HepG2 (cell line): ENCODE measurements around the gene NTSR2. TPM values are rescaled to one million over a fixed set of nuclear protein-coding genes. Genes with fewer than 3 reads are reported as not detected.

ENCODE experiments used
- ATAD3A ChIP-seq: sonication (generic); formaldehyde crosslinking; IDR thresholded peaks from 2 replicates; pipeline ENCODE4 v1.4.0; 2020; ENCODE audit warnings: missing genetic modification reagents
- CEBPZ ChIP-seq: IDR thresholded peaks from 2 replicates; pipeline ENCODE4 v1.6.1; 2012; ENCODE audit warnings: low read length, improper control_type of control experiment
- CHCHD3 ChIP-seq: sonication (generic); formaldehyde crosslinking; IDR thresholded peaks from 2 replicates; pipeline ENCODE4 v1.8.0; 2022; ENCODE audit warnings: mild to moderate bottlenecking, missing genetic modification reagents, moderate library complexity
- DBP ChIP-seq: sonication (generic); formaldehyde crosslinking; IDR thresholded peaks from 2 replicates; pipeline ENCODE4 v1.4.0; 2020; ENCODE audit warnings: missing genetic modification reagents; ENCODE audit errors: not compliant biosample characterization
- ERF ChIP-seq: IDR thresholded peaks from 2 replicates; pipeline ENCODE4 v1.6.1; 2018; ENCODE audit warnings: missing biosample characterization, missing genetic modification reagents
- HHEX ChIP-seq: IDR thresholded peaks from 2 replicates; pipeline ENCODE4 v1.6.1; 2016; ENCODE audit warnings: control low read depth
- JUN ChIP-seq: sonication (generic); formaldehyde crosslinking; IDR thresholded peaks from 2 replicates; pipeline ENCODE4 v1.4.0; 2020; ENCODE audit warnings: mild to moderate bottlenecking, missing genetic modification reagents
- KLF11 ChIP-seq: IDR thresholded peaks from 2 replicates; pipeline ENCODE4 v1.6.1; 2016; ENCODE audit warnings: missing compliant biosample characterization
- KLF6 ChIP-seq: IDR thresholded peaks from 2 replicates; pipeline ENCODE4 v1.8.0; 2016; ENCODE audit warnings: missing biosample characterization, missing genetic modification reagents
- LRRFIP1 ChIP-seq: sonication (generic); formaldehyde crosslinking; conservative IDR thresholded peaks from 2 replicates; pipeline ENCODE4 v1.4.0; 2020; ENCODE audit warnings: missing genetic modification reagents
- TAF15 ChIP-seq: fragments of 200-400 bp; formaldehyde crosslinking; IDR thresholded peaks from one replicate; pipeline ENCODE4 v1.6.1; 2018; ENCODE audit warnings: mild to moderate bottlenecking, low read depth, low read length; ENCODE audit not compliant: poor library complexity, severe bottlenecking
- TEAD2 ChIP-seq: sonication (generic); formaldehyde crosslinking; IDR thresholded peaks from 2 replicates; pipeline ENCODE4 v1.9.0; 2021; ENCODE audit warnings: missing genetic modification reagents
- ZBTB2 ChIP-seq: sonication (generic); formaldehyde crosslinking; IDR thresholded peaks from 2 replicates; pipeline ENCODE4 v1.8.0; 2022; ENCODE audit warnings: low read depth, missing genetic modification reagents
- ZNF274 ChIP-seq: sonication (generic); formaldehyde crosslinking; IDR thresholded peaks from 2 replicates; pipeline ENCODE4 v1.5.1; 2020; ENCODE audit warnings: mild to moderate bottlenecking, missing genetic modification reagents
- ZNF30 ChIP-seq: sonication (generic); formaldehyde crosslinking; IDR thresholded peaks from 2 replicates; pipeline ENCODE4 v1.5.0; 2020; ENCODE audit warnings: mild to moderate bottlenecking, missing genetic modification reagents
- ZNF484 ChIP-seq: sonication (generic); formaldehyde crosslinking; IDR thresholded peaks from 2 replicates; pipeline ENCODE4 v1.5.1; 2020; ENCODE audit warnings: mild to moderate bottlenecking, low read depth, missing genetic modification reagents, borderline replicate concordance
- ZNF598 ChIP-seq: sonication (generic); formaldehyde crosslinking; IDR thresholded peaks from 2 replicates; pipeline ENCODE4 v1.5.1; 2020; ENCODE audit warnings: mild to moderate bottlenecking, missing genetic modification reagents, borderline replicate concordance
- ZNF660 ChIP-seq: sonication (generic); formaldehyde crosslinking; IDR thresholded peaks from 2 replicates; pipeline ENCODE4 v1.5.1; 2020; ENCODE audit warnings: mild to moderate bottlenecking, low read depth, missing genetic modification reagents, borderline replicate concordance
- ZNF790 ChIP-seq: sonication (generic); formaldehyde crosslinking; IDR thresholded peaks from 2 replicates; pipeline ENCODE4 v1.8.0; 2022; ENCODE audit warnings: missing genetic modification reagents, mild to moderate bottlenecking, borderline replicate concordance
- ZNF792 ChIP-seq: IDR thresholded peaks from 2 replicates; pipeline ENCODE4 v1.6.1; 2016
- polyA plus RNA-seq, 8 experiments: library from polyadenylated mRNA; depleted of rRNA in 3 of 8; stranded (reverse) in 7 of 8; unstranded in 1 of 8; fragments of >200 nt; fragmentation: Illumina TruSeq in 4 of 8; extraction: Trizol in 4 of 8; gene quantifications; 2 replicates each; pipeline versions ENCODE4 v1.2.1 to v1.2.3, GENCODE V29; 2011 to 2016; ENCODE audit warnings: low read depth in 4 of 8, missing spikeins in 1 of 8, mixed read lengths in 1 of 8; ENCODE audit not compliant: insufficient read depth in 1 of 8
- total RNA-seq, 5 experiments: library from RNA; depleted of rRNA; stranded (reverse); fragments of >200 nt; fragmentation: Illumina TruSeq; extraction: Trizol; gene quantifications; 2 replicates each; pipeline ENCODE4 v1.2.3, GENCODE V29; 2016; ENCODE audit warnings: low read depth in 1 of 5

The NTSR2 gene
- total and polyA plus RNA-seq, 2 of the 13 experiments (the other 11 are each of a cell fraction or from before 2014, with no cell fraction given), result not detected

GRCh38 chr2:11669454-11670291 lies at the start of gene NTSR2 (continued):
- TF ChIP-seq ERF (CRISPR knock-in tag) (peak; percentile 100), LRRFIP1 (peak; percentile 93; the same call in 1 of the 2 replicates), ATAD3A (0 out of 2 replicates have a peak, but pooled peaks have one; percentile 86), ZNF660 (CRISPR knock-in tag) (no peak; the same call in 1 of the 2 replicates), DBP (CRISPR knock-in tag) (peak; percentile 99), JUN (peak; percentile 85), KLF11 (CRISPR knock-in tag) (peak; percentile 97), TAF15 (no peak), ZNF598 (peak; percentile 97; the same call in 1 of the 2 replicates), CEBPZ (no peak), CHCHD3 (CRISPR knock-in tag) (peak; percentile 99), TEAD2 (peak; percentile 96), ZNF792 (CRISPR knock-in tag) (peak; percentile 99), ZNF30 (CRISPR knock-in tag) (peak; percentile 94; the same call in 1 of the 2 replicates), ZBTB2 (CRISPR knock-in tag) (peak; percentile 90), ZNF484 (CRISPR knock-in tag) (peak; percentile 97; the same call in 1 of the 2 replicates), ZNF790 (CRISPR knock-in tag) (peak; percentile 99), ZNF274 (peak; percentile 98), KLF6 (CRISPR knock-in tag) (peak; percentile 100), HHEX (CRISPR knock-in tag) (no peak)
